Measurements from ENCODE around the gene ANKRD61.

GRCh38 chr7:6031567-6031966 is 391 bp downstream of the ANKRD61 start:
- no peak for TF ChIP-seq CTCF (IDR thresholded peaks at IDR 0.05 in 4 of 5, conservative IDR thresholded peaks at IDR 0.05 in 1 of 5)
- no peak for TF ChIP-seq POLR2A (IDR thresholded peaks at IDR 0.05)
